Nephron progenitor cell (in vitro differentiated cells): ENCODE measurements around the gene CAGE1.

ENCODE experiments used
- DNase-seq: peaks from one replicate; pipeline ENCODE4 v3.0.0; 2021
- H3K27ac Mint-ChIP-seq: 2 replicates; pipeline ENCODE4 v1.8.0; 2021; ENCODE audit warnings: mild to moderate bottlenecking, moderate library complexity, mixed read lengths
- H3K27me3 Mint-ChIP-seq: 2 replicates; pipeline ENCODE4 v1.8.0; 2021; ENCODE audit warnings: mild to moderate bottlenecking, low read depth, mixed read lengths; ENCODE audit not compliant: poor library complexity
- H3K36me3 Mint-ChIP-seq: 2 replicates; pipeline ENCODE4 v1.8.0; 2021; ENCODE audit warnings: low read depth, mixed read lengths
- H3K4me1 Mint-ChIP-seq: 2 replicates; pipeline ENCODE4 v1.8.0; 2021; ENCODE audit warnings: mixed read lengths
- H3K4me3 Mint-ChIP-seq: 2 replicates; pipeline ENCODE4 v1.8.0; 2021; ENCODE audit warnings: mild to moderate bottlenecking, moderate library complexity, mixed read lengths
- H3K9me3 Mint-ChIP-seq: 2 replicates; pipeline ENCODE4 v1.8.0; 2021; ENCODE audit warnings: mild to moderate bottlenecking, moderate library complexity, mixed read lengths
- CTCF ChIP-seq: fragments of 200-600 bp; sonication (generic); IDR thresholded peaks from 2 replicates; pipeline ENCODE4 v1.5.0; 2021; ENCODE audit warnings: antibody characterized with exemption

The CAGE1 gene

DNA sequence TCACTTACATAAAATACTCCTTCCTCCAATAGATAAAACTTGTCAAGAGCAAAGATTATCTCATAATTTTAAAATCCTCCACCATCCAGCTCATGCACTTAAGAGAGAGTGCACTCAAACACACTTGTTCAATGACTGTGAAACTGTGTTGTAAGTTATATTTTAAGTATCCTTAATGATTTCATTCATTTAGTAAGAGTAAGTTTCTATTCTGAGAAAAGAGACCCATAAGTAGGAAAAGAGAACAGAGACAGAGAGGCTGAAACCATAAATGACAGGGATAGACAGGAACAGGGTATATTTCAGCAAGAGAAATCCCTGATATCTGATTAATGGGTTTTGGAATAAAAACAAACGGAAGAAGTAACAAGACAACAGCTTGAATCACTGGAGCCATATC, 84.7 kb downstream of the CAGE1 start:
- Mint-ChIP-seq H3K4me3 (no peak overlapping the region), H3K4me1 (peaks cover 4% of the 10 kb centered on the region), H3K36me3 (peaks cover 78% of the 10 kb centered on the region), H3K27ac (no peak overlapping the region), H3K9me3 (no peaks in the 10 kb centered on the region), H3K27me3 (no peaks in the 10 kb centered on the region)
- TF ChIP-seq CTCF: no peak
- no peak for DNase-seq

DNA sequence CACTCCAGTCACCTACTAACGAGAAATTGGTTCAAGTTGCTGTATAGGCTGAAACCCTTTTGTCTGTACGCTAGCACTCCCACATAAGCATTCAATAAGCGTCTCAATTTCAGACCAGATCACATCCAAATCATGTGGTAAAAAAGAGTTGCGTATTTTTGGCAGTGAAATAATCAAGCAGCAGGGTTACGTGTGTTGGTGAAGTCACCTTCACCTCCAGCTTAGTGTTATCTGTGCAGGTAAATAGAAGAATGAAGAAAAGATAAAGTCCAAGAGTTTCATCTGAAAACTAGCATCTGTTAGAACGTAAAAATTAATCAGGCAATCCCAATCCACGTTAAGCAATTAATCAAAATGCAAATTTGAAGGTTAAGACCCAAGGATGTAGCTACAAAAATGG, 87.8 kb downstream of the CAGE1 start:
- H3K36me3 Mint-ChIP-seq: peaks cover 72% of the 10 kb centered on the region
- no peaks in the 10 kb centered on the region for H3K9me3 Mint-ChIP-seq
- no peak for DNase-seq
- H3K27me3 Mint-ChIP-seq: peaks cover under 1% of the 10 kb centered on the region
- no peak overlapping the region for H3K27ac Mint-ChIP-seq
- no peak overlapping the region for H3K4me3 Mint-ChIP-seq
- no peak for TF ChIP-seq CTCF
- H3K4me1 Mint-ChIP-seq: peaks cover 4% of the 10 kb centered on the region

DNA sequence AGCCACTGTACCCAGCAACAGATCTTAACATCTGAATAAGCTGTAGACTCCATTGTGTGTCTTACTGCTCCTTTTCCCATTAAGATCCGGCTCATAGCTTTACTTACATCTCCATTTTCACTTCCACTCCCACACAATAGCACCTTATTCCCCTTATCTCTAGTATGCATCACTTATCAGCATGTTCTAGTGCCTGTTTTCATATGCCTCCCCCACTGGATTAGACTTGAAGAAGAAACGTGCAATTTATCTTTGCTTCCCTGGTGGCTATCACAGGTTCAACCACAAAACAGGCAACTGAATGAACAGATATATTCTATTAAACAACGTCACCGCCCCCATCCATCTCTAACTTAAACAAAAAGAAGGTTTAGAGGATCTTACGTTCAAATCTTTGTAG, 88.6 kb downstream of the CAGE1 start:
- no peaks in the 10 kb centered on the region for H3K9me3 Mint-ChIP-seq
- H3K27ac Mint-ChIP-seq: peak overlapping the region; percentile 8
- H3K36me3 Mint-ChIP-seq: peaks cover 78% of the 10 kb centered on the region
- peaks cover 4% of the 10 kb centered on the region for H3K4me1 Mint-ChIP-seq
- H3K4me3 Mint-ChIP-seq: no peak overlapping the region
- peaks cover 4% of the 10 kb centered on the region for H3K27me3 Mint-ChIP-seq
- TF ChIP-seq CTCF: no peak
- no peak for DNase-seq

GRCh38 chr6:7298113-7298512, 91.4 kb downstream of the CAGE1 start:
- Mint-ChIP-seq H3K27ac (no peak overlapping the region), H3K27me3 (peaks cover 4% of the 10 kb centered on the region), H3K4me3 (no peak overlapping the region), H3K4me1 (no peaks in the 10 kb centered on the region), H3K36me3 (peaks cover 74% of the 10 kb centered on the region), H3K9me3 (no peaks in the 10 kb centered on the region)
- DNase-seq: no peak
- no peak for TF ChIP-seq CTCF

GRCh38 chr6:7296602-7297001, 92.9 kb downstream of the CAGE1 start:
- H3K36me3 Mint-ChIP-seq: peaks cover 73% of the 10 kb centered on the region
- DNase-seq: no peak
- no peak overlapping the region for H3K27ac Mint-ChIP-seq
- no peaks in the 10 kb centered on the region for H3K9me3 Mint-ChIP-seq
- H3K4me3 Mint-ChIP-seq: no peak overlapping the region
- peaks cover 4% of the 10 kb centered on the region for H3K27me3 Mint-ChIP-seq
- no peak for TF ChIP-seq CTCF
- peaks cover 11% of the 10 kb centered on the region for H3K4me1 Mint-ChIP-seq

- no peaks in the 10 kb centered on the region for H3K9me3 Mint-ChIP-seq
- H3K27me3 Mint-ChIP-seq: peaks cover 4% of the 10 kb centered on the region
- H3K4me1 Mint-ChIP-seq: peaks cover 11% of the 10 kb centered on the region
- no peak for TF ChIP-seq CTCF
- peaks cover 66% of the 10 kb centered on the region for H3K36me3 Mint-ChIP-seq
- H3K27ac Mint-ChIP-seq: no peak overlapping the region
- no peak for DNase-seq
- H3K4me3 Mint-ChIP-seq: no peak overlapping the region
These were observed 93.6 kb downstream of the CAGE1 start for GRCh38 chr6:7295916-7296315.
